GM23248 (cell line): ENCODE measurements around the gene MOB1A.

ENCODE experiments used
- EZH2 ChIP-seq: fragments of 200-600 bp; sonication (generic); IDR thresholded peaks from 2 replicates; pipeline ENCODE4 v1.6.1; 2018; ENCODE audit warnings: antibody characterized with exemption, mild to moderate bottlenecking; ENCODE audit not compliant: insufficient read depth, poor library complexity, severe bottlenecking
- EZH2phosphoT487 ChIP-seq: fragments of 200-600 bp; sonication (generic); IDR thresholded peaks from 2 replicates; pipeline ENCODE4 v1.6.1; 2018; ENCODE audit warnings: antibody characterized with exemption, moderate library complexity, mild to moderate bottlenecking, low read depth; ENCODE audit not compliant: insufficient read depth

DNA sequence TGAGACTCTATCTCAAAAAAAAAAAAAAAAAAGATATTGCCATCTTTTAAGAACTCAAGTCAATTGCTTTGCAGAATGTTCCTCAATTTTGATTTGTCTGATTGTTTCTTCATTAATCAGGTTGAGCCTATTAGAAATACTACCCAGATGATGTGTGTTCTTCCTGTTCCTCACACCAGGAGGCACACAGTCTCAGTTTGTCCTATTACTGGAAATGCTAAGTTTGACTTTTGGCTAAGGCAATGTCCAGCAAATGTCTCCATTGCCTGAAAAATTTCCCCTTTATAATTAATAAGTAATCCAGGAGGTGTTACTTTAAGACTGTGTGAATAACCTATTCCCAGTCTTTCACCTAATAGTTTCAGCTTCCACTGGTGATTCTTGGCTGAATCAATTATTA is 59.3 kb downstream of the MOB1A start:
- TF ChIP-seq EZH2 (no peak), EZH2phosphoT487 (no peak)
